Memory B cell (primary cell): ENCODE measurements around the gene DPP3.

Experiments used
- ATAC-seq: fragments of 150-1000 bp; cut with Tn5 transposase; 2 replicates; pipeline ENCODE4 v1.10.0; 2021; ENCODE audit warnings: low read depth, mild to moderate bottlenecking, moderate library complexity
- DNase-seq, 2 donors: peaks; one replicate each; pipeline ENCODE4 v3.0.0; 2022; ENCODE audit warnings: low spot score in 2 of 2
- H3K27ac Mint-ChIP-seq: one replicate; pipeline ENCODE4 v1.8.0; 2022; ENCODE audit warnings: mild to moderate bottlenecking, moderate library complexity, mixed read lengths
- H3K27me3 Mint-ChIP-seq: one replicate; pipeline ENCODE4 v1.8.0; 2022; ENCODE audit warnings: mixed read lengths
- H3K36me3 Mint-ChIP-seq: one replicate; pipeline ENCODE4 v1.8.0; 2022; ENCODE audit warnings: mild to moderate bottlenecking, mixed read lengths
- H3K4me1 Mint-ChIP-seq: one replicate; pipeline ENCODE4 v1.8.0; 2022; ENCODE audit warnings: mixed read lengths
- H3K4me3 Mint-ChIP-seq: one replicate; pipeline ENCODE4 v1.8.0; 2022; ENCODE audit warnings: mild to moderate bottlenecking, moderate library complexity, mixed read lengths
- H3K9me3 Mint-ChIP-seq: one replicate; pipeline ENCODE4 v1.8.0; 2022; ENCODE audit warnings: mixed read lengths

Gene DPP3

GRCh38 chr11:66557733-66558326 lies 77.6 kb downstream of the DPP3 start:
- Mint-ChIP-seq H3K27ac (no peak overlapping the region), H3K4me1 (no peaks in the 10 kb centered on the region), H3K27me3 (peaks cover 9% of the 10 kb centered on the region), H3K4me3 (no peak overlapping the region), H3K9me3 (no peaks in the 10 kb centered on the region), H3K36me3 (no peaks in the 10 kb centered on the region)
- no peak for ATAC-seq
- DNase-seq = no peak
